Upper lobe of left lung (tissue), 4 donors: ENCODE measurements around the gene STT3B.

ENCODE experiments used
- CTCF ChIP-seq, 6 experiments: fragments of 450-650 bp in 4 of 6; fragments of 200-600 bp in 2 of 6; sonication (generic) in 2 of 6; IDR thresholded peaks; one replicate each; pipeline ENCODE4 v1.5.1; 2016 to 2019; ENCODE audit warnings: antibody characterized with exemption in 6 of 6
- EP300 ChIP-seq, 4 donors: sonication (generic); formaldehyde crosslinking; IDR thresholded peaks; one replicate each; pipeline ENCODE4 v1.5.1; 2017; ENCODE audit warnings: antibody characterized with exemption in 4 of 4, control low read depth in 2 of 4
- POLR2A ChIP-seq, 4 donors: fragments of 450-650 bp; IDR thresholded peaks; one replicate each; pipeline ENCODE4 v1.5.1; 2016 to 2017; ENCODE audit warnings: antibody characterized with exemption in 4 of 4, mild to moderate bottlenecking in 2 of 4
- POLR2AphosphoS5 ChIP-seq, 2 donors: sonication (generic); formaldehyde crosslinking; IDR thresholded peaks; one replicate each; pipeline ENCODE4 v1.5.1; 2017; ENCODE audit warnings: antibody characterized with exemption in 2 of 2

GRCh38 chr3:31561891-31562290 is 29.2 kb downstream of the STT3B start:
- no peak for TF ChIP-seq CTCF (IDR thresholded peaks at IDR 0.05)
- no peak for TF ChIP-seq POLR2A (IDR thresholded peaks at IDR 0.05)
- no peak for TF ChIP-seq EP300 (IDR thresholded peaks at IDR 0.05)
- no peak for TF ChIP-seq POLR2AphosphoS5 (IDR thresholded peaks at IDR 0.05)
